ENCODE data around the gene RIMS3.
"Not testable (repeated sequence)": the region's sequence is repeated elsewhere in the genome, so short reads cannot be mapped to it uniquely, and the experiment has no call there.

Gene RIMS3

GRCh38 chr1:40665335-40666171 is at the start of gene RIMS3:
RIMS3 (minus strand) TSS chr1:40665682; CDS start chr1:40641925, 23,757 bp downstream.
- DNase-seq = peak; percentile 73

GRCh38 chr1:40712997-40713396 is 47.5 kb upstream of the RIMS3 start:
- DNase-seq = no peak

GRCh38 chr1:40712405-40712944 is 47.0 kb upstream of the RIMS3 start:
- DNase-seq = no peak

- no peak for DNase-seq
Measured at GRCh38 chr1:40711465-40712404, 46.3 kb upstream of the RIMS3 start.

- DNase-seq = peak; percentile 14
Measured at GRCh38 chr1:40710581-40711315, 45.3 kb upstream of the RIMS3 start.

GRCh38 chr1:40709802-40710278 is 44.4 kb upstream of the RIMS3 start:
- DNase-seq = no peak

GRCh38 chr1:40709100-40709801 is 43.8 kb upstream of the RIMS3 start:
- DNase-seq = peak; percentile 89

- no peak for DNase-seq
Measured at GRCh38 chr1:40708750-40709099, 43.2 kb upstream of the RIMS3 start.

GRCh38 chr1:40706626-40707025 is 41.1 kb upstream of the RIMS3 start:
- no peak for DNase-seq

- DNase-seq = no peak
Measured at GRCh38 chr1:40704817-40705733, 39.6 kb upstream of the RIMS3 start.

- no peak for DNase-seq
Measured at GRCh38 chr1:40703316-40703715, 37.8 kb upstream of the RIMS3 start.

- not testable (repeated sequence) for DNase-seq
Measured at GRCh38 chr1:40702810-40703209, 37.3 kb upstream of the RIMS3 start.

GRCh38 chr1:40701684-40702083 is 36.2 kb upstream of the RIMS3 start:
- DNase-seq = no peak

- no peak for DNase-seq
Measured at GRCh38 chr1:40699787-40700186, 34.3 kb upstream of the RIMS3 start.

- DNase-seq = no peak
Measured at GRCh38 chr1:40697436-40697835, 32.0 kb upstream of the RIMS3 start.

- no peak for DNase-seq
Measured at GRCh38 chr1:40696294-40696693, 30.8 kb upstream of the RIMS3 start.

- DNase-seq = no peak
Measured at GRCh38 chr1:40694353-40694874, 28.9 kb upstream of the RIMS3 start.

- DNase-seq = no peak
Measured at GRCh38 chr1:40693425-40693824, 27.9 kb upstream of the RIMS3 start.

- no peak for DNase-seq
Measured at GRCh38 chr1:40692429-40692895, 27.0 kb upstream of the RIMS3 start.
